ENCODE results near the gene UACA. TPM values are rescaled to one million over a fixed set of nuclear protein-coding genes. Genes with fewer than 3 reads are reported as not detected.
A peak's percentile ranks its signal among the peaks of the same experiment; 100 is the strongest.
"Not testable (repeated sequence)": the region's sequence is repeated elsewhere in the genome, so short reads cannot be mapped to it uniquely, and the experiment has no call there.

Gene UACA
- total RNA-seq, 1 donor from 2014 or later = 139 TPM

- not testable (repeated sequence) for DNase-seq
Observed at GRCh38 chr15:70663069-70663468, 100.3 kb downstream of the UACA start.

- DNase-seq = no peak
Observed at GRCh38 chr15:70659662-70660061, 103.7 kb downstream of the UACA start.

- DNase-seq = no peak
Observed at GRCh38 chr15:70658641-70659040, 104.7 kb downstream of the UACA start.

GRCh38 chr15:70653426-70653825 lies 109.9 kb downstream of the UACA start:
- DNase-seq = no peak

- DNase-seq = no peak
Observed at GRCh38 chr15:70652341-70652740, 111.0 kb downstream of the UACA start.

GRCh38 chr15:70651303-70651845 lies 112.0 kb downstream of the UACA start:
- DNase-seq = no peak

- no peak for DNase-seq
Observed at GRCh38 chr15:70650567-70651302, 112.6 kb downstream of the UACA start.

- DNase-seq = no peak
Observed at GRCh38 chr15:70647396-70647795, 116.0 kb downstream of the UACA start.

GRCh38 chr15:70646169-70646568 lies 117.2 kb downstream of the UACA start:
- DNase-seq = no peak

GRCh38 chr15:70643783-70644125 lies 119.6 kb downstream of the UACA start:
- no peak for DNase-seq

- peak; percentile 34 for DNase-seq
Observed at GRCh38 chr15:70643106-70643782, 120.1 kb downstream of the UACA start.

- peak; percentile 57 for DNase-seq
Observed at GRCh38 chr15:70636540-70637165, 126.7 kb downstream of the UACA start.

GRCh38 chr15:70635895-70636294 lies 127.5 kb downstream of the UACA start:
- no peak for DNase-seq

- no peak for DNase-seq
Observed at GRCh38 chr15:70633991-70634390, 129.4 kb downstream of the UACA start.

GRCh38 chr15:70633103-70633831 lies 130.1 kb downstream of the UACA start:
- DNase-seq = peak; percentile 32

- no peak for DNase-seq
Observed at GRCh38 chr15:70632491-70633102, 130.8 kb downstream of the UACA start.

GRCh38 chr15:70632079-70632478 lies 131.3 kb downstream of the UACA start:
- no peak for DNase-seq

GRCh38 chr15:70629735-70630273 lies 133.6 kb downstream of the UACA start:
- DNase-seq = no peak

- no peak for DNase-seq
Observed at GRCh38 chr15:70628549-70628896, 134.8 kb downstream of the UACA start.

GRCh38 chr15:70627734-70628548 lies 135.4 kb downstream of the UACA start:
- DNase-seq = no peak

GRCh38 chr15:70627322-70627721 lies 136.0 kb downstream of the UACA start:
- DNase-seq = no peak
